K562 (cell line): ENCODE measurements around the gene FAM241B. TPM values are rescaled to one million over a fixed set of nuclear protein-coding genes. Genes with fewer than 3 reads are reported as not detected.

Experiments used
- MYBL2 ChIP-seq, 2 experiments: fragments of 450-650 bp in 1 of 2; sonication (generic) in 1 of 2; formaldehyde crosslinking in 1 of 2; IDR thresholded peaks; 2 replicates each; pipeline versions ENCODE4 v1.6.1 to v1.8.1; 2017 to 2022; ENCODE audit warnings: borderline replicate concordance in 1 of 2, inconsistent platforms in 1 of 2, low read depth in 1 of 2, mild to moderate bottlenecking in 1 of 2, missing genetic modification reagents in 1 of 2, moderate library complexity in 1 of 2
- OTX1 ChIP-seq: fragments of 450-650 bp; formaldehyde crosslinking; IDR thresholded peaks from 2 replicates; pipeline ENCODE4 v1.4.0; 2022; ENCODE audit warnings: mild to moderate bottlenecking
- SIN3A ChIP-seq, 2 experiments: fragments of 150-350 bp in 1 of 2; IDR thresholded peaks; 2 replicates each; pipeline ENCODE4 v1.6.1; 2011 to 2016; ENCODE audit warnings: borderline replicate concordance in 2 of 2, low read depth in 2 of 2, low read length in 2 of 2, mild to moderate bottlenecking in 2 of 2, moderate library complexity in 2 of 2; ENCODE audit not compliant: control insufficient read depth in 1 of 2
- ZBTB11 ChIP-seq, 3 experiments: fragments of 200-800 bp in 1 of 3; fragments of 250-450 bp in 1 of 3; fragments of 450-650 bp in 1 of 3; sonication (Bioruptor Pico) in 1 of 3; sonication (Bioruptor generic) in 1 of 3; formaldehyde crosslinking in 1 of 3; IDR thresholded peaks; 2 replicates each; pipeline versions ENCODE4 v1.6.1 to v1.8.0; 2016 to 2022; ENCODE audit warnings: mild to moderate bottlenecking in 2 of 3, missing genetic modification characterization in 2 of 3, missing compliant biosample characterization in 1 of 3, moderate library complexity in 1 of 3
- polyA plus RNA-seq, 8 experiments: library from polyadenylated mRNA; depleted of rRNA in 4 of 8; stranded (reverse) in 5 of 8; unstranded in 3 of 8; fragments of >200 nt; fragmentation: Nextera tagmentation in 2 of 8; fragmentation: Illumina TruSeq in 1 of 8; extraction: Ambion mirVana in 2 of 8; extraction: Trizol in 1 of 8; gene quantifications; 2 replicates each; pipeline versions ENCODE4 v1.2.1 to v1.2.3, GENCODE V29; 2011 to 2014; ENCODE audit warnings: inconsistent platforms in 1 of 8, missing spikeins in 1 of 8
- total RNA-seq, 7 experiments: library from RNA; depleted of rRNA in 6 of 7; stranded (reverse); fragments of >200 nt in 6 of 7; fragmentation: Illumina TruSeq in 2 of 7; extraction: Trizol in 2 of 7; gene quantifications; 2 replicates each; pipeline versions ENCODE4 v1.2.1 to v1.2.3, GENCODE V29; 2011 to 2021; ENCODE audit warnings: low replicate concordance in 1 of 7
- TF ChIP-seq, protein P1 (sequence below): sonication (generic); formaldehyde crosslinking; IDR thresholded peaks from 2 replicates; pipeline ENCODE4 v1.8.0; 2023; ENCODE audit warnings: missing genetic modification reagents, mild to moderate bottlenecking, borderline replicate concordance

The FAM241B gene
- total and polyA plus RNA-seq, 9 of the 15 experiments (the other 6 are each of a cell fraction or from before 2014, with no cell fraction given): 1.9 to 11.1 (median 3.0) TPM

- TF ChIP-seq MYBL2 (IDR thresholded peaks at IDR 0.05; ENCODE audit: low read depth) (no peak), MYBL2 (CRISPR knock-in tag; IDR thresholded peaks at IDR 0.05; ENCODE audit: borderline replicate concordance) (no peak), ZBTB11 (CRISPR knock-in tag; IDR thresholded peaks at IDR 0.05) (no peak), OTX1 (CRISPR knock-in tag) (peak; percentile 64; the same call in 1 of the 2 replicates), SIN3A (IDR thresholded peaks at IDR 0.05; ENCODE audit: borderline replicate concordance in 2 of 2, control insufficient read depth in 1 of 2, low read depth in 2 of 2, low read length in 2 of 2) (no peak)
- TF ChIP-seq, protein P1, sequence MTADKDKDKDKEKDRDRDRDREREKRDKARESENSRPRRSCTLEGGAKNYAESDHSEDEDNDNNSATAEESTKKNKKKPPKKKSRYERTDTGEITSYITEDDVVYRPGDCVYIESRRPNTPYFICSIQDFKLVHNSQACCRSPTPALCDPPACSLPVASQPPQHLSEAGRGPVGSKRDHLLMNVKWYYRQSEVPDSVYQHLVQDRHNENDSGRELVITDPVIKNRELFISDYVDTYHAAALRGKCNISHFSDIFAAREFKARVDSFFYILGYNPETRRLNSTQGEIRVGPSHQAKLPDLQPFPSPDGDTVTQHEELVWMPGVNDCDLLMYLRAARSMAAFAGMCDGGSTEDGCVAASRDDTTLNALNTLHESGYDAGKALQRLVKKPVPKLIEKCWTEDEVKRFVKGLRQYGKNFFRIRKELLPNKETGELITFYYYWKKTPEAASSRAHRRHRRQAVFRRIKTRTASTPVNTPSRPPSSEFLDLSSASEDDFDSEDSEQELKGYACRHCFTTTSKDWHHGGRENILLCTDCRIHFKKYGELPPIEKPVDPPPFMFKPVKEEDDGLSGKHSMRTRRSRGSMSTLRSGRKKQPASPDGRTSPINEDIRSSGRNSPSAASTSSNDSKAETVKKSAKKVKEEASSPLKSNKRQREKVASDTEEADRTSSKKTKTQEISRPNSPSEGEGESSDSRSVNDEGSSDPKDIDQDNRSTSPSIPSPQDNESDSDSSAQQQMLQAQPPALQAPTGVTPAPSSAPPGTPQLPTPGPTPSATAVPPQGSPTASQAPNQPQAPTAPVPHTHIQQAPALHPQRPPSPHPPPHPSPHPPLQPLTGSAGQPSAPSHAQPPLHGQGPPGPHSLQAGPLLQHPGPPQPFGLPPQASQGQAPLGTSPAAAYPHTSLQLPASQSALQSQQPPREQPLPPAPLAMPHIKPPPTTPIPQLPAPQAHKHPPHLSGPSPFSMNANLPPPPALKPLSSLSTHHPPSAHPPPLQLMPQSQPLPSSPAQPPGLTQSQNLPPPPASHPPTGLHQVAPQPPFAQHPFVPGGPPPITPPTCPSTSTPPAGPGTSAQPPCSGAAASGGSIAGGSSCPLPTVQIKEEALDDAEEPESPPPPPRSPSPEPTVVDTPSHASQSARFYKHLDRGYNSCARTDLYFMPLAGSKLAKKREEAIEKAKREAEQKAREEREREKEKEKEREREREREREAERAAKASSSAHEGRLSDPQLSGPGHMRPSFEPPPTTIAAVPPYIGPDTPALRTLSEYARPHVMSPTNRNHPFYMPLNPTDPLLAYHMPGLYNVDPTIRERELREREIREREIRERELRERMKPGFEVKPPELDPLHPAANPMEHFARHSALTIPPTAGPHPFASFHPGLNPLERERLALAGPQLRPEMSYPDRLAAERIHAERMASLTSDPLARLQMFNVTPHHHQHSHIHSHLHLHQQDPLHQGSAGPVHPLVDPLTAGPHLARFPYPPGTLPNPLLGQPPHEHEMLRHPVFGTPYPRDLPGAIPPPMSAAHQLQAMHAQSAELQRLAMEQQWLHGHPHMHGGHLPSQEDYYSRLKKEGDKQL: no peak
Observed at GRCh38 chr10:69629897-69630650, at the start of gene FAM241B (continued).
